ENCODE results near the gene CRHR2. TPM values are rescaled to one million over a fixed set of nuclear protein-coding genes. Genes with fewer than 3 reads are reported as not detected.
A peak's percentile ranks its signal among the peaks of the same experiment; 100 is the strongest.

CRHR2 gene
- total and polyA plus RNA-seq, 2 of the 13 experiments (the other 11 are each of a cell fraction or from before 2014, with no cell fraction given) = not detected

DNA sequence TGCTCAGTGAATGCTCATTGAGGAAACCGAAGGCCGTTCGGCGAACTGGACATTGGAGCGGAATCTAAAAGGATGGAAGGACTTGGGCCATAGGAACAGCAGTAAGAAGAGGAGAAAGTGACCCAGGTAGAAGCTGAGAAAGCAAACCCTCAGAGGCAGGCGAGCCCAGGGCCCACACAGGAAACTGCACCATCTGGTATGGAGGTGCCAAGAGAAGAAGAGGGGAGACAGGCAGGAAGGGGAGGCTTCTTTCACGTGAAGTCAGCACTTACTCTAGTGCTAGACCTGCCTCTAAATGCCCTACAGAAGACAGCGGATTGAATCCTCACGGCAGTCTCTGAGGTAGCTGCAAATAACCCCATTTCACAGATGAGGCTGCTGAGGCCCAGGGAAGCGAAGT, 10.2 kb upstream of the CRHR2 start:
- TF ChIP-seq ZNF629 (CRISPR knock-in tag; conservative IDR thresholded peaks at IDR 0.05) (peak; percentile 27; the same call in 1 of the 2 replicates), EP300 (IDR thresholded peaks at IDR 0.05; ENCODE audit: low read depth in 2 of 2, low read length in 2 of 2) (no peak), EP300 (CRISPR knock-in tag; IDR thresholded peaks at IDR 0.05; ENCODE audit: borderline replicate concordance) (no peak)
- H3K36me3 ChIP-seq (replicated peaks in 1 of 2; ENCODE audit: control insufficient read depth in 1 of 2, insufficient read depth in 2 of 2, low read length in 2 of 2) = no peaks in the 10 kb centered on the region
- ChIA-PET CTCF (ENCODE audit: low intra/inter-chr PET ratio, low total read pairs) (no interaction called here), POLR2A (no interaction called here)
- H3K79me2 ChIP-seq (ENCODE audit: insufficient read depth, low read length) = no peaks in the 10 kb centered on the region
- BruUV-seq (replicated peaks) = no TSS peak
- no peak for FAIRE-seq
- H3K4me3 ChIP-seq (replicated peaks in 1 of 3; ENCODE audit: insufficient read depth in 1 of 3, low read depth in 2 of 3, low read length in 3 of 3) = no peak overlapping the region
- no peak overlapping the region for H3K9ac ChIP-seq (ENCODE audit: insufficient read depth, low read depth, low read length)
- in situ Hi-C loops (cut with HindIII; ENCODE audit: extremely low pct_ligation_motif_present, low pct_unique_long_range_greater_than_20kb) = no loop called here
- intact Hi-C loops (cut with micrococcal nuclease; ENCODE audit: unreplicated experiment) = no loop called here
- peaks cover 13% of the 10 kb centered on the region for H3K4me1 ChIP-seq (ENCODE audit: insufficient read depth, low read length)
- H3K27me3 ChIP-seq (ENCODE audit: control insufficient read depth in 1 of 2, insufficient read depth in 2 of 2, low read length in 2 of 2) = peaks cover 0 to 2% of the 10 kb centered on the region in 2 experiments; a peak in 1 of 5 replicates
- no peaks in the 10 kb centered on the region for H3K9me3 ChIP-seq (ENCODE audit: low read length)
- DNase-seq (ENCODE audit: low spot score) = no peak
- H2AFZ ChIP-seq (ENCODE audit: low read length) = no peak overlapping the region
- no peak overlapping the region for H3K4me2 ChIP-seq (ENCODE audit: low read depth, low read length)
- no peaks in the 10 kb centered on the region for H4K20me1 ChIP-seq (ENCODE audit: insufficient read depth, low read length)
- H3K27ac ChIP-seq (ENCODE audit: extremely low read length, insufficient read depth, low read length) = no peak overlapping the region
- ATAC-seq = no peak
- 62% methylated on average over 10 of the region's 10 CpGs for WGBS (ENCODE audit: low lambda C conversion rate)

- Histone ChIP-seq H3K4me1 (ENCODE audit: insufficient read depth, low read length) (peaks cover 13% of the 10 kb centered on the region), H4K20me1 (ENCODE audit: insufficient read depth, low read length) (no peaks in the 10 kb centered on the region), H3K79me2 (ENCODE audit: insufficient read depth, low read length) (no peaks in the 10 kb centered on the region), H2AFZ (ENCODE audit: low read length) (no peak overlapping the region), H3K27ac (ENCODE audit: extremely low read length, insufficient read depth, low read length) (no peak overlapping the region), H3K4me3 (replicated peaks in 1 of 3; ENCODE audit: insufficient read depth in 1 of 3, low read depth in 2 of 3, low read length in 3 of 3) (no peak overlapping the region), H3K27me3 (ENCODE audit: control insufficient read depth in 1 of 2, insufficient read depth in 2 of 2, low read length in 2 of 2) (no peaks in the 10 kb centered on the region), H3K4me2 (ENCODE audit: low read depth, low read length) (no peak overlapping the region), H3K36me3 (replicated peaks in 1 of 2; ENCODE audit: control insufficient read depth in 1 of 2, insufficient read depth in 2 of 2, low read length in 2 of 2) (no peaks in the 10 kb centered on the region), H3K9me3 (ENCODE audit: low read length) (no peaks in the 10 kb centered on the region), H3K9ac (ENCODE audit: insufficient read depth, low read depth, low read length) (no peak overlapping the region)
- intact Hi-C loops (cut with micrococcal nuclease; ENCODE audit: unreplicated experiment) = no loop called here
- ChIA-PET POLR2A (no interaction called here), CTCF (ENCODE audit: low intra/inter-chr PET ratio, low total read pairs) (no interaction called here)
- no peak for DNase-seq (ENCODE audit: low spot score)
- no TSS peak for BruUV-seq (replicated peaks)
- ATAC-seq = no peak
- no peak for TF ChIP-seq AGO1 (IDR thresholded peaks at IDR 0.05; ENCODE audit: low read depth, low read length, poor library complexity, severe bottlenecking)
- in situ Hi-C loops (cut with HindIII; ENCODE audit: extremely low pct_ligation_motif_present, low pct_unique_long_range_greater_than_20kb) = no loop called here
- FAIRE-seq = no peak
- 24% methylated on average over 7 of the region's 7 CpGs for WGBS (ENCODE audit: low lambda C conversion rate)
Measured at GRCh38 chr7:30690011-30690410, 7.8 kb upstream of the CRHR2 start.
